Stomach (tissue), 9 donors: ENCODE measurements around the gene GPN2. TPM values are rescaled to one million over a fixed set of nuclear protein-coding genes. Genes with fewer than 3 reads are reported as not detected.

Experiments used
- DNase-seq, 2 donors: peaks; one replicate each; pipeline versions ENCODE4 v3.0.0 to v3.0.0-alpha.2; 2013 to 2019
- H3K27ac ChIP-seq, 5 donors: fragments of 200-600 bp in 4 of 5; sonication (generic) in 4 of 5; one replicate each; pipeline ENCODE4 v1.5.1; 2013 to 2019; ENCODE audit warnings: mild to moderate bottlenecking in 1 of 5, moderate library complexity in 1 of 5
- H3K27me3 ChIP-seq, 3 donors: fragments of 200-600 bp; sonication (generic); one replicate each; pipeline ENCODE4 v1.5.1; 2017 to 2019; ENCODE audit warnings: mixed run types in 1 of 3
- H3K36me3 ChIP-seq, 4 donors: fragments of 200-600 bp; sonication (generic); 1 replicate in 3 of 4; 2 replicates in 1 of 4; pipeline ENCODE4 v1.5.1; 2016 to 2019
- H3K4me1 ChIP-seq, 4 donors: fragments of 200-600 bp; sonication (generic); one replicate each; pipeline ENCODE4 v1.5.1; 2016 to 2019
- H3K4me3 ChIP-seq, 4 donors: fragments of 200-600 bp; sonication (generic) in 3 of 4; one replicate each; pipeline ENCODE4 v1.5.1; 2016 to 2019; ENCODE audit warnings: mild to moderate bottlenecking in 1 of 4
- H3K9me3 ChIP-seq, 4 donors: fragments of 200-600 bp; sonication (generic); one replicate each; pipeline ENCODE4 v1.5.1; 2016 to 2019
- CTCF ChIP-seq, 7 experiments: fragments of 450-650 bp in 4 of 7; fragments of 200-600 bp in 3 of 7; sonication (generic) in 3 of 7; IDR thresholded peaks; one replicate each; pipeline ENCODE4 v1.5.1; 2016 to 2019; ENCODE audit warnings: antibody characterized with exemption in 7 of 7, control low read depth in 2 of 7, mild to moderate bottlenecking in 1 of 7
- EP300 ChIP-seq: sonication (generic); formaldehyde crosslinking; IDR thresholded peaks from one replicate; pipeline ENCODE4 v1.6.1; 2017; ENCODE audit warnings: antibody characterized with exemption
- POLR2A ChIP-seq, 4 donors: fragments of 450-650 bp; IDR thresholded peaks; one replicate each; pipeline ENCODE4 v1.6.1; 2016; ENCODE audit warnings: antibody characterized with exemption in 4 of 4, control low read depth in 2 of 4, mild to moderate bottlenecking in 1 of 4, moderate library complexity in 1 of 4
- POLR2AphosphoS5 ChIP-seq, 3 donors: sonication (generic); formaldehyde crosslinking; IDR thresholded peaks; one replicate each; pipeline ENCODE4 v1.6.1; 2016; ENCODE audit warnings: antibody characterized with exemption in 3 of 3
- WGBS, 5 donors: extraction: QIAGEN DNeasy Blood & Tissue Kit in 3 of 5; methylation state at CpG; one replicate each; pipeline versions ENCODE4 v1.1.5 to v1.1.7; 2013 to 2018; 5-methylcytosine and 5-hydroxymethylcytosine counted together
- intact Hi-C: fragments of 100-400 bp; cut with DNase I; formaldehyde crosslinking; loops from one replicate; pipeline ENCODE4 v1.15.1; 2023; ENCODE audit warnings: low total_unique reads
- polyA plus RNA-seq, 3 donors: library from polyadenylated mRNA; stranded (reverse); fragments of 200-250 nt; gene quantifications; one replicate each; pipeline ENCODE4 v1.2.3, GENCODE V29; 2013
- total RNA-seq, 5 donors: library from RNA; depleted of rRNA; stranded (reverse); fragments of >200 nt; gene quantifications; one replicate each; pipeline versions ENCODE4 v1.1.0 to v1.2.3, GENCODE V29; 2014 to 2016
- donor health status: healthy with polysubstance abuse.
- donor health status: Bipolar disorder and iron deficiency.
- donor health status: healthy.

GPN2 gene
- total and polyA plus RNA-seq, 8 donors, result 5.4 to 66.3 (median 12.3) TPM

GRCh38 chr1:26921540-26922430 is 31.7 kb upstream of the GPN2 start, which contains the start of gene NUDC:
Gene NUDC, plus strand, starts transcription at chr1:26921743. Its CDS starts 106 bp downstream, at chr1:26921849.
- peak in 2 of 4 donors; percentile 56 to 75 for TF ChIP-seq POLR2A (IDR thresholded peaks at IDR 0.05)
- TF ChIP-seq EP300, result no peak
- TF ChIP-seq POLR2AphosphoS5 (IDR thresholded peaks at IDR 0.05), result peak; percentile 93 to 98 (median 95)
- 0 to 1% (median 1%) methylated on average over 67 to 83 of the region's 83 CpGs for WGBS, 5 donors

GRCh38 chr1:26921126-26921539 is 31.1 kb upstream of the GPN2 start:
- Histone ChIP-seq H3K36me3 (peaks cover 21 to 30% (median 27%) of the 10 kb centered on the region in 4 donors), H3K4me1 (peaks cover 16 to 51% (median 31%) of the 10 kb centered on the region in 4 donors), H3K4me3 (peak overlapping the region; percentile 77 to 99 (median 94)), H3K9me3 (no peaks in the 10 kb centered on the region), H3K27me3 (no peaks in the 10 kb centered on the region), H3K27ac (peak overlapping the region; percentile 93 to 97 (median 93))
- intact Hi-C loops, result no loop called here
- DNase-seq, result no peak
- 12 to 22% (median 18%) methylated on average over 7 of the region's 7 CpGs for WGBS, 5 donors
- TF ChIP-seq POLR2AphosphoS5 (IDR thresholded peaks at IDR 0.05), result no peak
- TF ChIP-seq CTCF (IDR thresholded peaks at IDR 0.05), result no peak
- TF ChIP-seq POLR2A (IDR thresholded peaks at IDR 0.05), result no peak
- TF ChIP-seq EP300, result no peak

More at GRCh38 chr1:26921540-26922430, 31.7 kb upstream of the GPN2 start, which contains the start of gene NUDC:
- Histone ChIP-seq H3K36me3 (peaks cover 27 to 37% (median 34%) of the 10 kb centered on the region in 4 donors), H3K27ac (peak within 1 kb of the TSS; percentile 93 to 97 (median 93)), H3K9me3 (no peaks in the 10 kb centered on the region), H3K27me3 (no peaks in the 10 kb centered on the region), H3K4me1 (peaks cover 16 to 52% (median 30%) of the 10 kb centered on the region in 4 donors), H3K4me3 (peak within 1 kb of the TSS; percentile 77 to 99 (median 94))
- intact Hi-C loops, result no loop called here
- peak; percentile 98 to 99 for DNase-seq

GRCh38 chr1:26915204-26915842 is 25.2 kb upstream of the GPN2 start:
- Histone ChIP-seq H3K4me3 (no peak overlapping the region), H3K36me3 (no peaks in the 10 kb centered on the region), H3K9me3 (no peaks in the 10 kb centered on the region), H3K27ac (peak overlapping the region; percentile 44 to 93 (median 85)), H3K27me3 (no peaks in the 10 kb centered on the region), H3K4me1 (peaks cover 20 to 34% (median 26%) of the 10 kb centered on the region in 4 donors)
- TF ChIP-seq CTCF (IDR thresholded peaks at IDR 0.05), result no peak
- peak; percentile 51 to 69 for DNase-seq
- WGBS, 5 donors, result 32 to 61% (median 46%) methylated on average over 5 of the region's 5 CpGs
- intact Hi-C loops, result no loop called here

GRCh38 chr1:26913754-26914619 is 23.9 kb upstream of the GPN2 start, which contains the start of gene NR0B2:
Gene NR0B2, minus strand, starts transcription at chr1:26913975. Its CDS starts 35 bp downstream, at chr1:26913940.
- peak within 1 kb of the TSS; percentile 83 to 93 (median 89) for H3K27ac ChIP-seq

More at GRCh38 chr1:26913754-26914619, 23.9 kb upstream of the GPN2 start, which contains the start of gene NR0B2:
- intact Hi-C loops, result no loop called here
- Histone ChIP-seq H3K4me3 (peak within 1 kb of the TSS; percentile 32 to 45 (median 41)), H3K9me3 (no peaks in the 10 kb centered on the region), H3K27me3 (no peaks in the 10 kb centered on the region), H3K36me3 (no peaks in the 10 kb centered on the region), H3K4me1 (peaks cover 25 to 36% (median 32%) of the 10 kb centered on the region in 4 donors)
- peak; percentile 96 for DNase-seq
- WGBS, 5 donors, result 21 to 56% (median 34%) methylated on average over 4 to 16 of the region's 16 CpGs
- TF ChIP-seq POLR2A (IDR thresholded peaks at IDR 0.05), result peak in 2 of 4 donors; percentile 60 to 74
- TF ChIP-seq CTCF (IDR thresholded peaks at IDR 0.05), result no peak
- peak; percentile 8 to 82 (median 80) for TF ChIP-seq POLR2AphosphoS5 (IDR thresholded peaks at IDR 0.05)
